Fibroblast of the aortic adventitia (primary cell): ENCODE measurements around the gene DCP1B. TPM values are rescaled to one million over a fixed set of nuclear protein-coding genes. Genes with fewer than 3 reads are reported as not detected.

ENCODE experiments used
- DNase-seq: peaks from one replicate; pipeline ENCODE4 v3.0.0-alpha.2; 2010; ENCODE audit warnings: low read depth
- H3K4me3 ChIP-seq: 2 replicates; pipeline ENCODE4 v1.5.1; 2011; ENCODE audit warnings: low read depth, mild to moderate bottlenecking, control low read depth, low read length, moderate library complexity
- total RNA-seq: library from RNA; depleted of rRNA; stranded (reverse); fragments of >200 nt; gene quantifications from 2 replicates; pipeline ENCODE4 v1.2.3, GENCODE V29; 2012; ENCODE audit warnings: low replicate concordance
- TF ChIP-seq, protein P1 (sequence below): IDR thresholded peaks from 2 replicates; pipeline ENCODE4 v1.5.1; 2011; ENCODE audit warnings: mild to moderate bottlenecking, low read length, control low read depth, inconsistent platforms; ENCODE audit not compliant: insufficient read depth

The DCP1B gene
- total RNA-seq, 1 donor = 23.5 TPM

DNA sequence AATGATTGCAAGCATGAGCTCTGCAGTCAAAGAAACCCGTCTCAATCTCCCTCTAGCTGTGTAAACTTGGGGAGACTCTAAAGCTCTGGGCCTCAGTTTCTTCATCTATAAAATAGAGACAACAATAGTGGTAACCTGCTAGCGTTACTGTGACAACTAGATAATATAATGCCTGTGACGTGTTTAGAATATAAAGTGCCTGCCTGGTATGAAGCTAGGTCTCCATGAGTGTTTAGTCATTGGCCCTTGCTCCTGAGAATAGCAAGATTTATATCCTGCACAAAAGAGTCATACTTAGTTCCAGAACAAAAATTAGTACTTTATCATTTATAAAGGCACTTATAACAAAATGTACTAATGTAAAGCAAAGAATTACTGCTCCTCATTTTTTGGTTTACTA, 8.8 kb upstream of the DCP1B start:
- TF ChIP-seq, protein P1, sequence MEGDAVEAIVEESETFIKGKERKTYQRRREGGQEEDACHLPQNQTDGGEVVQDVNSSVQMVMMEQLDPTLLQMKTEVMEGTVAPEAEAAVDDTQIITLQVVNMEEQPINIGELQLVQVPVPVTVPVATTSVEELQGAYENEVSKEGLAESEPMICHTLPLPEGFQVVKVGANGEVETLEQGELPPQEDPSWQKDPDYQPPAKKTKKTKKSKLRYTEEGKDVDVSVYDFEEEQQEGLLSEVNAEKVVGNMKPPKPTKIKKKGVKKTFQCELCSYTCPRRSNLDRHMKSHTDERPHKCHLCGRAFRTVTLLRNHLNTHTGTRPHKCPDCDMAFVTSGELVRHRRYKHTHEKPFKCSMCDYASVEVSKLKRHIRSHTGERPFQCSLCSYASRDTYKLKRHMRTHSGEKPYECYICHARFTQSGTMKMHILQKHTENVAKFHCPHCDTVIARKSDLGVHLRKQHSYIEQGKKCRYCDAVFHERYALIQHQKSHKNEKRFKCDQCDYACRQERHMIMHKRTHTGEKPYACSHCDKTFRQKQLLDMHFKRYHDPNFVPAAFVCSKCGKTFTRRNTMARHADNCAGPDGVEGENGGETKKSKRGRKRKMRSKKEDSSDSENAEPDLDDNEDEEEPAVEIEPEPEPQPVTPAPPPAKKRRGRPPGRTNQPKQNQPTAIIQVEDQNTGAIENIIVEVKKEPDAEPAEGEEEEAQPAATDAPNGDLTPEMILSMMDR = no peak
- no peak overlapping the region for H3K4me3 ChIP-seq
- no peak for DNase-seq

GRCh38 chr12:2011643-2012607, 7.7 kb upstream of the DCP1B start:
- DNase-seq = no peak
- TF ChIP-seq, protein P1 = no peak
- H3K4me3 ChIP-seq = no peak overlapping the region

- TF ChIP-seq, protein P1 = peak; percentile 5
- DNase-seq = no peak
- no peak overlapping the region for H3K4me3 ChIP-seq
Observed at GRCh38 chr12:2009623-2010022, 5.4 kb upstream of the DCP1B start.

DNA sequence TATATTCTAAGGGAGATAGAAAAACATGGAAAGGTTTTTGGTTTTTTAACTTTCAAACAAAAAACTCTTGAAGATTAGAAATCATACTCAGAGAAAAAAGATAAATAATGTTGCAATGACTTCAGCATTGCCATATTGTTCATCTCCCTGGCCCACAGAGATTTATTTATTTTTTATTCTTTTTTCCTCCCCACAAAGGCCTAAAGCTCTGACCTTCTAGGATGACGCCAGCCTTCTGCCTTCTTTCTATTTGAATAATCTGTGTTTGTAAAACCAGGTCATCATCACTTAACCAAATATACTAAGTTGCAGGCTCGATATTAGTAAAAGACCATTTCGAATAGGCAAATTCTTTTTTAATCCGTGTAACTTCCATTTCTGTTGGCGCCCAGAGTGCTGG, 4.4 kb upstream of the DCP1B start:
- DNase-seq = peak; percentile 45
- no peak overlapping the region for H3K4me3 ChIP-seq
- TF ChIP-seq, protein P1 = no peak

- TF ChIP-seq, protein P1 = no peak
- DNase-seq = peak; percentile 48
Observed at GRCh38 chr12:2003676-2004112, 563 bp downstream of the DCP1B start.

GRCh38 chr12:1995205-1995896, 8.9 kb downstream of the DCP1B start:
- DNase-seq = no peak
- TF ChIP-seq, protein P1 = no peak
- H3K4me3 ChIP-seq = no peak overlapping the region

More at GRCh38 chr12:2003676-2004112, 563 bp downstream of the DCP1B start:
- H3K4me3 ChIP-seq = peak overlapping the region; percentile 98
